Neuronal stem cell (in vitro differentiated cells): Measurements from ENCODE around the gene ZNF544.

Source experiments
- DNase-seq: peaks from one replicate; pipeline ENCODE4 v3.0.0-alpha.2; 2013; ENCODE audit warnings: low spot score
- H2AFZ ChIP-seq: one replicate; pipeline ENCODE4 v1.6.1; 2013; ENCODE audit warnings: mild to moderate bottlenecking, low read length, inconsistent platforms
- H2AK5ac ChIP-seq: 2 replicates; pipeline ENCODE4 v1.6.1; 2013; ENCODE audit warnings: low read depth, mild to moderate bottlenecking, inconsistent platforms, low read length, moderate library complexity, mixed read lengths
- H2BK120ac ChIP-seq: 2 replicates; pipeline ENCODE4 v1.6.1; 2013; ENCODE audit warnings: low read depth, mild to moderate bottlenecking, inconsistent platforms, low read length, moderate library complexity, mixed read lengths
- H2BK12ac ChIP-seq: one replicate; pipeline ENCODE4 v1.6.1; 2013; ENCODE audit warnings: low read length, inconsistent platforms
- H2BK15ac ChIP-seq: 2 replicates; pipeline ENCODE4 v1.6.1; 2013; ENCODE audit warnings: mild to moderate bottlenecking, low read length, inconsistent platforms, mixed read lengths
- H2BK5ac ChIP-seq: one replicate; pipeline ENCODE4 v1.6.1; 2013; ENCODE audit warnings: inconsistent platforms, mild to moderate bottlenecking, low read length, moderate library complexity
- H3K14ac ChIP-seq: one replicate; pipeline ENCODE4 v1.6.1; 2013; ENCODE audit warnings: low read length, inconsistent platforms
- H3K18ac ChIP-seq: 2 replicates; pipeline ENCODE4 v1.6.1; 2013; ENCODE audit warnings: low read length, inconsistent platforms
- H3K23ac ChIP-seq: 2 replicates; pipeline ENCODE4 v1.6.1; 2013; ENCODE audit warnings: low read depth, mild to moderate bottlenecking, mixed read lengths, low read length, inconsistent platforms; ENCODE audit not compliant: poor library complexity
- H3K27ac ChIP-seq: replicated peaks from 3 replicates; pipeline ENCODE4 v1.5.1; 2013; ENCODE audit warnings: low read length, inconsistent platforms
- H3K27me3 ChIP-seq, 3 experiments: 2 replicates each; pipeline ENCODE4 v1.6.1; 2013; ENCODE audit warnings: low read length in 3 of 3, mild to moderate bottlenecking in 2 of 3, inconsistent platforms in 1 of 3, low read depth in 1 of 3, mixed read lengths in 1 of 3, moderate library complexity in 1 of 3; ENCODE audit not compliant: control insufficient read depth in 3 of 3, insufficient read depth in 3 of 3
- H3K36me3 ChIP-seq, 2 donors: replicated peaks in 1 of 2; 2 replicates each; pipeline ENCODE4 v1.6.1; 2013; ENCODE audit warnings: low read length in 2 of 2; ENCODE audit not compliant: control insufficient read depth in 2 of 2, insufficient read depth in 2 of 2
- H3K4ac ChIP-seq: 2 replicates; pipeline ENCODE4 v1.6.1; 2013; ENCODE audit warnings: inconsistent platforms, mild to moderate bottlenecking, low read length, moderate library complexity
- H3K4me1 ChIP-seq, 2 donors: 1 replicate in 1 of 2; 2 replicates in 1 of 2; pipeline ENCODE4 v1.6.1; 2013; ENCODE audit warnings: low read length in 2 of 2, low read depth in 1 of 2; ENCODE audit not compliant: control insufficient read depth in 2 of 2, insufficient read depth in 1 of 2
- H3K4me2 ChIP-seq: one replicate; pipeline ENCODE4 v1.6.1; 2013; ENCODE audit warnings: mild to moderate bottlenecking, low read length, inconsistent platforms; ENCODE audit not compliant: insufficient read depth, poor library complexity, severe bottlenecking
- H3K4me3 ChIP-seq, 2 donors: 2 replicates each; pipeline ENCODE4 v1.5.1; 2013; ENCODE audit warnings: low read length in 2 of 2, mild to moderate bottlenecking in 2 of 2, inconsistent platforms in 1 of 2, moderate library complexity in 1 of 2
- H3K79me1 ChIP-seq: one replicate; pipeline ENCODE4 v1.6.1; 2013; ENCODE audit warnings: low read depth, mild to moderate bottlenecking, inconsistent platforms, low read length, moderate library complexity
- H3K9ac ChIP-seq: one replicate; pipeline ENCODE4 v1.6.1; 2013; ENCODE audit warnings: mild to moderate bottlenecking, low read depth, low read length, inconsistent platforms; ENCODE audit not compliant: poor library complexity
- H3K9me3 ChIP-seq, 2 donors: replicated peaks in 1 of 2; 2 replicates each; pipeline versions ENCODE3 to v1.6.1; 2013; ENCODE audit warnings: low read length in 2 of 2, mild to moderate bottlenecking in 2 of 2, inconsistent platforms in 1 of 2, low read depth in 1 of 2, mixed read lengths in 1 of 2, moderate library complexity in 1 of 2; ENCODE audit not compliant: control insufficient read depth in 2 of 2, insufficient read depth in 1 of 2
- H4K8ac ChIP-seq: one replicate; pipeline ENCODE4 v1.6.1; 2013; ENCODE audit warnings: low read depth, mild to moderate bottlenecking, inconsistent platforms, low read length, moderate library complexity
- H4K91ac ChIP-seq: one replicate; pipeline ENCODE4 v1.6.1; 2013; ENCODE audit warnings: low read length, low read depth, mild to moderate bottlenecking, inconsistent platforms; ENCODE audit not compliant: poor library complexity
- WGBS, 2 donors: extraction: QIAGEN DNeasy Blood & Tissue Kit; methylation state at CpG; one replicate each; pipeline ENCODE4 v1.1.7; 2013; ENCODE audit warnings: missing lambda C conversion rate in 2 of 2, mixed read lengths in 1 of 2; ENCODE audit not compliant: insufficient read length in 2 of 2, insufficient replicate concordance in 1 of 2; ENCODE audit errors: extremely low coverage in 2 of 2; 5-methylcytosine and 5-hydroxymethylcytosine counted together

The ZNF544 gene

GRCh38 chr19:58213075-58213369 lies 15.7 kb upstream of the ZNF544 start:
- Histone ChIP-seq H2AFZ (no peak overlapping the region), H2BK15ac (no peak overlapping the region), H2AK5ac (no peak overlapping the region), H3K18ac (no peak overlapping the region), H2BK120ac (no peak overlapping the region), H2BK5ac (no peak overlapping the region), H3K9ac (no peak overlapping the region), H3K9me3 (peaks cover 71 to 95% of the 10 kb centered on the region in 2 donors), H3K27me3 (no peaks in the 10 kb centered on the region), H4K91ac (no peak overlapping the region), H3K4me1 (no peaks in the 10 kb centered on the region), H3K4me3 (no peak overlapping the region), H3K36me3 (peaks cover 54 to 65% of the 10 kb centered on the region in 2 donors), H3K23ac (no peak overlapping the region), H3K4ac (no peak overlapping the region), H4K8ac (no peak overlapping the region), H3K4me2 (no peak overlapping the region), H2BK12ac (no peak overlapping the region), H3K79me1 (no peaks in the 10 kb centered on the region), H3K27ac (no peak overlapping the region), H3K14ac (no peak overlapping the region)
- no peak for DNase-seq
- no CpG with 5 or more reads among the region's 1 CpG for WGBS, 2 donors

- Histone ChIP-seq H3K4me1 (no peaks in the 10 kb centered on the region), H3K18ac (no peak overlapping the region), H3K9me3 (peaks cover 37 to 65% of the 10 kb centered on the region in 2 donors), H2AK5ac (no peak overlapping the region), H2BK15ac (no peak overlapping the region), H3K4me2 (no peak overlapping the region), H4K8ac (no peak overlapping the region), H3K27me3 (peaks cover 0 to 2% (median 0%) of the 10 kb centered on the region in 3 experiments), H3K4ac (no peak overlapping the region), H3K27ac (no peak overlapping the region), H3K4me3 (no peak overlapping the region), H3K79me1 (no peaks in the 10 kb centered on the region), H3K36me3 (peaks cover 17 to 25% of the 10 kb centered on the region in 2 donors), H2BK5ac (no peak overlapping the region), H2BK12ac (no peak overlapping the region), H4K91ac (no peak overlapping the region), H3K9ac (no peak overlapping the region), H3K23ac (peak overlapping the region; percentile 40), H3K14ac (no peak overlapping the region), H2BK120ac (no peak overlapping the region), H2AFZ (no peak overlapping the region)
- no CpG with 5 or more reads among the region's 34 CpGs for WGBS, 2 donors
- DNase-seq = no peak
Measured at GRCh38 chr19:58217069-58217481, 11.6 kb upstream of the ZNF544 start.

GRCh38 chr19:58217607-58218391 lies 10.9 kb upstream of the ZNF544 start:
- WGBS, 2 donors = no CpG with 5 or more reads among the region's 25 CpGs
- Histone ChIP-seq H3K4me2 (no peak overlapping the region), H3K4ac (no peak overlapping the region), H2BK15ac (no peak overlapping the region), H4K8ac (no peak overlapping the region), H3K27ac (no peak overlapping the region), H3K23ac (no peak overlapping the region), H3K9me3 (peaks cover 30 to 58% of the 10 kb centered on the region in 2 donors), H2AFZ (no peak overlapping the region), H3K27me3 (peaks cover 0 to 2% (median 0%) of the 10 kb centered on the region in 3 experiments), H3K4me3 (no peak overlapping the region), H3K79me1 (no peaks in the 10 kb centered on the region), H2BK120ac (no peak overlapping the region), H3K14ac (no peak overlapping the region), H2BK12ac (no peak overlapping the region), H3K36me3 (peaks cover 10 to 17% of the 10 kb centered on the region in 2 donors), H4K91ac (no peak overlapping the region), H2AK5ac (no peak overlapping the region), H2BK5ac (no peak overlapping the region), H3K9ac (no peak overlapping the region), H3K18ac (no peak overlapping the region), H3K4me1 (no peaks in the 10 kb centered on the region)
- no peak for DNase-seq

GRCh38 chr19:58218899-58219298 lies 9.8 kb upstream of the ZNF544 start:
- no peak overlapping the region for H2BK12ac ChIP-seq
- H3K36me3 ChIP-seq = peaks cover 1 to 6% of the 10 kb centered on the region in 2 donors
- no peaks in the 10 kb centered on the region for H3K79me1 ChIP-seq
- no peak overlapping the region for H2BK120ac ChIP-seq
- no peak overlapping the region for H3K9ac ChIP-seq
- no peak overlapping the region for H3K18ac ChIP-seq
- DNase-seq = no peak
- no peak overlapping the region for H3K4me3 ChIP-seq
- H3K14ac ChIP-seq = no peak overlapping the region
- H2BK5ac ChIP-seq = no peak overlapping the region
- no peak overlapping the region for H3K4me2 ChIP-seq
- H3K9me3 ChIP-seq = peaks cover 22 to 47% of the 10 kb centered on the region in 2 donors
- no peak overlapping the region for H2BK15ac ChIP-seq
- H2AFZ ChIP-seq = no peak overlapping the region
- H3K4me1 ChIP-seq = no peaks in the 10 kb centered on the region
- peaks cover 0 to 2% (median 0%) of the 10 kb centered on the region in 3 experiments for H3K27me3 ChIP-seq
- no CpG with 5 or more reads among the region's 9 CpGs for WGBS, 2 donors
- no peak overlapping the region for H4K91ac ChIP-seq
- no peak overlapping the region for H3K4ac ChIP-seq
- no peak overlapping the region for H2AK5ac ChIP-seq
- H3K23ac ChIP-seq = no peak overlapping the region
- no peak overlapping the region for H4K8ac ChIP-seq
- H3K27ac ChIP-seq = no peak overlapping the region
